GM12864 (cell line): ENCODE measurements around the gene PRR12.

Source experiments
- DNase-seq: peaks from one replicate; pipeline ENCODE4 v3.0.0-alpha.2; 2011; ENCODE audit warnings: low read depth
- H3K4me3 ChIP-seq: 2 replicates; pipeline ENCODE4 v1.5.1; 2011; ENCODE audit warnings: mild to moderate bottlenecking, low read depth, low read length, control low read depth
- TF ChIP-seq, protein P1 (sequence below): IDR thresholded peaks from 2 replicates; pipeline ENCODE4 v1.5.1; 2011; ENCODE audit warnings: low read depth, mild to moderate bottlenecking, moderate library complexity, low read length, control low read depth, inconsistent platforms; ENCODE audit errors: missing control alignments

PRR12 gene

DNA sequence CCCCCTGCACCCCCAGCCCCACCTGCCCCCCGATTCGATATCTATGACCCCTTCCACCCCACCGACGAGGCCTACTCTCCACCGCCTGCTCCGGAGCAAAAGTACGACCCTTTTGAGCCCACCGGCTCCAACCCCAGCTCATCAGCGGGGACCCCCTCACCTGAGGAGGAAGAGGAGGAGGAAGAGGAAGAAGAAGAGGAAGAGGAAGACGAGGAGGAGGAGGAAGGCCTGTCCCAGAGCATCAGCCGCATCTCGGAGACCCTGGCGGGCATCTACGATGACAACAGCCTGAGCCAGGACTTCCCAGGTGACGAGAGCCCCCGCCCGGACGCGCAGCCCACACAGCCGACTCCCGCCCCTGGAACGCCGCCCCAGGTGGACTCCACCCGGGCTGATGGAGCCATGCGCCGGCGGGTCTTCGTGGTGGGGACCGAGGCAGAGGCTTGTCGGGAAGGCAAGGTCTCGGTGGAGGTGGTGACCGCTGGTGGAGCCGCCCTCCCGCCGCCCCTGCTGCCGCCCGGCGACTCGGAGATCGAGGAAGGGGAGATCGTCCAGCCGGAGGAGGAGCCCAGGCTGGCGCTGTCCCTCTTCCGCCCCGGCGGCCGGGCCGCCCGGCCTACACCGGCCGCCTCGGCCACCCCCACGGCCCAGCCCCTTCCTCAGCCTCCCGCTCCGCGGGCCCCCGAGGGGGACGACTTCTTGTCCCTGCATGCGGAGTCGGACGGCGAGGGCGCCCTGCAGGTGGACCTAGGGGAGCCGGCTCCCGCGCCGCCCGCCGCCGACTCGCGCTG, 60.2 kb downstream of the PRR12 start:
- TF ChIP-seq, protein P1, sequence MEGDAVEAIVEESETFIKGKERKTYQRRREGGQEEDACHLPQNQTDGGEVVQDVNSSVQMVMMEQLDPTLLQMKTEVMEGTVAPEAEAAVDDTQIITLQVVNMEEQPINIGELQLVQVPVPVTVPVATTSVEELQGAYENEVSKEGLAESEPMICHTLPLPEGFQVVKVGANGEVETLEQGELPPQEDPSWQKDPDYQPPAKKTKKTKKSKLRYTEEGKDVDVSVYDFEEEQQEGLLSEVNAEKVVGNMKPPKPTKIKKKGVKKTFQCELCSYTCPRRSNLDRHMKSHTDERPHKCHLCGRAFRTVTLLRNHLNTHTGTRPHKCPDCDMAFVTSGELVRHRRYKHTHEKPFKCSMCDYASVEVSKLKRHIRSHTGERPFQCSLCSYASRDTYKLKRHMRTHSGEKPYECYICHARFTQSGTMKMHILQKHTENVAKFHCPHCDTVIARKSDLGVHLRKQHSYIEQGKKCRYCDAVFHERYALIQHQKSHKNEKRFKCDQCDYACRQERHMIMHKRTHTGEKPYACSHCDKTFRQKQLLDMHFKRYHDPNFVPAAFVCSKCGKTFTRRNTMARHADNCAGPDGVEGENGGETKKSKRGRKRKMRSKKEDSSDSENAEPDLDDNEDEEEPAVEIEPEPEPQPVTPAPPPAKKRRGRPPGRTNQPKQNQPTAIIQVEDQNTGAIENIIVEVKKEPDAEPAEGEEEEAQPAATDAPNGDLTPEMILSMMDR: no peak

DNA sequence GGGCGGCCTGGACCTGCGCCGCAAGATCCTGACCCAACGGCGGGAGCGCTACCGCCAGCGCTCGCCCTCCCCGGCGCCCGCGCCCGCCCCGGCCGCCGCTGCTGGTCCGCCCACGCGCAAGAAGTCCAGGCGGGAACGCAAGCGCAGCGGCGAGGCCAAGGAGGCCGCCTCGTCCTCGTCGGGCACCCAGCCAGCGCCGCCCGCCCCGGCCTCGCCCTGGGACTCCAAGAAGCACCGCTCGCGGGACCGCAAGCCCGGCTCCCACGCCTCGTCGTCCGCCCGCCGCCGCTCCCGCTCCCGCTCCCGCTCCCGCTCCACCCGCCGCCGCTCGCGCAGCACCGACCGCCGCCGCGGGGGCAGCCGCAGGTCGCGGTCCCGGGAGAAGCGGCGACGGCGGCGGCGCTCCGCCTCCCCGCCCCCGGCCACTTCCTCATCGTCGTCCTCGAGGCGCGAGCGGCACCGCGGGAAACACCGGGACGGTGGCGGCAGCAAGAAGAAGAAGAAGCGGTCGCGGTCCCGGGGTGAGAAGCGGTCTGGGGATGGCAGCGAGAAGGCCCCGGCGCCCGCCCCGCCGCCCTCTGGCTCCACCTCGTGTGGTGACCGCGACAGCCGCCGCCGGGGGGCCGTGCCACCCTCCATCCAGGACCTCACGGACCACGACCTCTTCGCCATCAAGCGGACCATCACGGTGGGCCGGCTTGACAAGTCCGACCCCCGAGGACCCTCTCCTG, 61.0 kb downstream of the PRR12 start:
- no peak overlapping the region for H3K4me3 ChIP-seq
- DNase-seq: no peak
- TF ChIP-seq, protein P1: no peak

More for the DNA sequence above, 60.2 kb downstream of the PRR12 start:
- H3K4me3 ChIP-seq: no peak overlapping the region
- DNase-seq: no peak

DNA sequence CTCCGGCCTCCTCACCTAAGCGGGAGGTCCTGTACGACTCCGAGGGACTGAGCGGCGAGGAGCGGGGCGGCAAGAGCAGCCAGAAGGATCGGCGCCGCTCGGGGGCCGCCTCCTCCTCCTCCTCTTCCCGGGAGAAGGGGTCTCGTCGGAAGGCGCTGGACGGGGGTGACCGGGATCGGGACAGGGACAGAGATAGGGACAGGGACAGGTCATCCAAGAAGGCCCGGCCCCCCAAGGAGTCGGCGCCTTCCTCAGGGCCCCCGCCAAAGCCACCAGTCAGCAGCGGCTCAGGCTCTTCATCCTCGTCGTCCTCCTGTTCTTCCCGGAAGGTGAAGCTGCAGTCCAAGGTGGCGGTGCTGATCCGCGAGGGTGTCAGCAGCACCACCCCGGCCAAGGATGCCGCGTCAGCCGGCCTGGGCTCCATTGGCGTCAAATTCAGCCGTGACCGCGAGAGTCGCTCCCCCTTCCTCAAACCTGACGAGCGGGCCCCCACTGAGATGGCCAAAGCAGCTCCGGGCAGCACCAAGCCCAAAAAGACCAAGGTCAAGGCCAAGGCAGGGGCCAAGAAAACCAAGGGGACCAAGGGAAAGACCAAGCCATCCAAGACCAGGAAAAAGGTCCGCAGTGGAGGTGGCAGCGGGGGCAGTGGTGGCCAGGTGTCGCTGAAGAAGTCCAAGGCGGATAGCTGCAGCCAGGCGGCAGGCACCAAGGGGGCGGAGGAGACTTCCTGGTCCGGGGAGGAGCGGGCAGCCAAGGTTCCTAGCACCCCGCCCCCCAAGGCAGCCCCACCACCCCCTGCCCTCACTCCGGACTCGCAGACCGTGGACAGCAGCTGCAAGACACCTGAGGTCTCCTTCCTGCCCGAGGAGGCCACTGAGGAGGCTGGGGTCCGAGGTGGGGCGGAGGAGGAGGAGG, 61.8 kb downstream of the PRR12 start:
- DNase-seq: no peak
- TF ChIP-seq, protein P1: no peak
- H3K4me3 ChIP-seq: no peak overlapping the region

GRCh38 chr19:49653466-49653806, 62.5 kb downstream of the PRR12 start:
- TF ChIP-seq, protein P1: no peak
- H3K4me3 ChIP-seq: no peak overlapping the region
- no peak for DNase-seq

DNA sequence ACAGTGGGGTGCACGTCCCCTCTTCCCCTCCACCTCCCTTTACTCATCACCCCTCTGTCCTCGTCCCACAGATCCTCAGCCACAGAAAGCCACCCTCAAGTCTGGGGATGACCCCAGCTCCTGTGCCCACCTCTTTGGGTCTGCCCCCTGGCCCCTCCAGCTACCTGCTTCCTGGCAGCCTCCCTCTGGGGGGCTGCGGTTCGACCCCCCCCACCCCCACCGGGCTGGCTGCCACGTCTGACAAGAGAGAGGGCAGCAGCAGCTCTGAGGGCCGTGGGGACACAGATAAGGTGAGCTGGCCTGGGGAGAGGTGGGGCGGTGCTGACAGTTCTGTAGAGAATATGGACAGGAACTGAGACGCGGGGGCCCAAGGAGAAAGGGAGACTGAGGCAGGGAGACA, 63.6 kb downstream of the PRR12 start:
- TF ChIP-seq, protein P1: no peak
- no peak overlapping the region for H3K4me3 ChIP-seq

DNA sequence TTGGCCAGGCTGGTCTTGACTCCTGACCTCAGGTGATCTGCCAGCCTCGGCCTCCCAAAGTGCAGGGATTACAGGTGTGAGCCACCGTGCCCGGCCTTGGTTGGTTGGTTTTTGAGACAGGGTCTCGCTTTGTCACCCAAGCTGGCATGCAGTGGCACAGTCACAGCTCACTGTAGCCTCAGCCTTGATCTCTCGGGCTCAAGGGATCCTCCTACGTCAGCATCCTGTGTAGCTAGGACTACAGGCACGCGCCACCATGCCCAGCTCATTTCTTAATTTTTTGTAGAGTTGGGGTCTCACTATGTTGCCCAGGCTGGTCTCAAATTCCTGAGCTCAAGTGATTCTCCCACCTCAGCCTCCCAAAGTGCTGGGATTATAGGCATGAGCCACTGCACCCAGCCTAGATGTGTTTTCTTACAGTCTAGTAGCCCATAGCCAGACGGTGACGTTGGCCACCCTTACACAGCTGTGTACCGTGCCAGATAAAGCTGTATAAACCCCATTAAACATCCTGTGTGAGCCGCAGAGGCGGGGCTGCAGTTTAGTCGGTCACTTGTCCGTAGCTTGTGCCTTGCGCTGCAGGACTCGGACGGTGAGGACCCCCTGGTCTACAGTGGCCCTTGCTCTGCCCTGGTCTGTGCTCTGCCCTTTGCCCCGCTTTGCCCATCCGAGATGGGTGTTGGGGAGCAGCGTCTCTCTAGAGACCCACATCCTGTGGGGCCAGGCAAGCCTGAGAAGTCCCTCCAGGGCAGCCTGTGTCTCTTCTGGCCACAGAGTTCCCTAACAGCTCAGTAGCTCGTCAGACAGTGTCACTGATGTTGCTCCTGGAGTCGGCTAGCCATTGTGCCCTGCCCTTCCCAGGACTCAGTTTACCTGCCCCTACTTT, 64.8 kb downstream of the PRR12 start:
- DNase-seq: no peak
- H3K4me3 ChIP-seq: no peak overlapping the region
- TF ChIP-seq, protein P1: no peak

More for the DNA sequence above, 63.6 kb downstream of the PRR12 start:
- DNase-seq: no peak
